GM13977 (cell line): Measurements from ENCODE around the gene CXCL9.

ENCODE experiments used
- DNase-seq: peaks from one replicate; pipeline ENCODE4 v3.0.0; 2012; ENCODE audit warnings: low spot score
- in situ Hi-C: fragments of 300-500 bp; cut with MboI; formaldehyde crosslinking; loops from one replicate; pipeline ENCODE4 v1.12.0; 2022; ENCODE audit warnings: low sequenced_read_pairs, low pct_unique_long_range_greater_than_20kb, mixed read lengths, inconsistent platforms; ENCODE audit not compliant: unreplicated experiment
- TF ChIP-seq, protein P1 (sequence below): IDR thresholded peaks from 2 replicates; pipeline ENCODE4 v1.5.1; 2012; ENCODE audit warnings: mild to moderate bottlenecking, control low read depth; ENCODE audit not compliant: insufficient read depth; ENCODE audit errors: extremely low read depth, missing control alignments

The CXCL9 gene

GRCh38 chr4:76012388-76012801 lies 5.1 kb upstream of the CXCL9 start:
- in situ Hi-C loops = no loop called here
- TF ChIP-seq, protein P1, sequence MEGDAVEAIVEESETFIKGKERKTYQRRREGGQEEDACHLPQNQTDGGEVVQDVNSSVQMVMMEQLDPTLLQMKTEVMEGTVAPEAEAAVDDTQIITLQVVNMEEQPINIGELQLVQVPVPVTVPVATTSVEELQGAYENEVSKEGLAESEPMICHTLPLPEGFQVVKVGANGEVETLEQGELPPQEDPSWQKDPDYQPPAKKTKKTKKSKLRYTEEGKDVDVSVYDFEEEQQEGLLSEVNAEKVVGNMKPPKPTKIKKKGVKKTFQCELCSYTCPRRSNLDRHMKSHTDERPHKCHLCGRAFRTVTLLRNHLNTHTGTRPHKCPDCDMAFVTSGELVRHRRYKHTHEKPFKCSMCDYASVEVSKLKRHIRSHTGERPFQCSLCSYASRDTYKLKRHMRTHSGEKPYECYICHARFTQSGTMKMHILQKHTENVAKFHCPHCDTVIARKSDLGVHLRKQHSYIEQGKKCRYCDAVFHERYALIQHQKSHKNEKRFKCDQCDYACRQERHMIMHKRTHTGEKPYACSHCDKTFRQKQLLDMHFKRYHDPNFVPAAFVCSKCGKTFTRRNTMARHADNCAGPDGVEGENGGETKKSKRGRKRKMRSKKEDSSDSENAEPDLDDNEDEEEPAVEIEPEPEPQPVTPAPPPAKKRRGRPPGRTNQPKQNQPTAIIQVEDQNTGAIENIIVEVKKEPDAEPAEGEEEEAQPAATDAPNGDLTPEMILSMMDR = no peak
- no peak for DNase-seq

DNA sequence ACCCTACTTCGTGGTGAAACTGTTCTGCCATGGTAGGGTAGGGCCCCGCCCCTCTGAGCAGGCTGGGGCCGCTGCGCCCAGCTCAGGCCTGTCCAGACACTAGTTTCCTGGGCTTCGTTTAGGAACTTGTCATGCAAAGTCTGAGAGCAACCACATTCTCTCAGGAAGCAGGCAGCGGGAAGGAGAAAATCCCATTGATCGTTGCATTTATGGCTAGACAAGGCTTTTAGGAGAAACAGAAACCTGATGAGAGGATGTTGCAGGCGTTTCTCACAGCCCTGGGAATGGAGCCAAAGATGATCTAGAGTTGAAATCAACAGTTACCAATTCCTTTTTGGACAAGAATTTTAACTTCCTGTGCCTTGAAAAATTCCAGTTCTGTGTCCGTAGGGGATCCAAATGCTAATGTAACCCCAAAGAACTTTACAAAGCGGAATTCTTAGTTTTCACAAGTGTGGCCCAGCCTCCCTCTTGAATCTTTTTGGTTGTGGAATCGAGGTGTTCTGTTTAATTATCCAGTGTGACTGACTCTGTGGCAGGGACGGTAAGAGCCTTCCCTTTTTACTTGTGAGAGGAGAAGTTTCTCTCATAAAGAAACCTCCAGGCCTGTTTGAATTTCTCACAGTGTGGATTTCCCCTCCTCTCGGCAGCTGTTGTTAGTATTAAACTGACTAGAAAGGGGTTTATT lies 4.5 kb upstream of the CXCL9 start:
- peak; percentile 77 for DNase-seq
- in situ Hi-C loops = no loop called here
- TF ChIP-seq, protein P1 = no peak

DNA sequence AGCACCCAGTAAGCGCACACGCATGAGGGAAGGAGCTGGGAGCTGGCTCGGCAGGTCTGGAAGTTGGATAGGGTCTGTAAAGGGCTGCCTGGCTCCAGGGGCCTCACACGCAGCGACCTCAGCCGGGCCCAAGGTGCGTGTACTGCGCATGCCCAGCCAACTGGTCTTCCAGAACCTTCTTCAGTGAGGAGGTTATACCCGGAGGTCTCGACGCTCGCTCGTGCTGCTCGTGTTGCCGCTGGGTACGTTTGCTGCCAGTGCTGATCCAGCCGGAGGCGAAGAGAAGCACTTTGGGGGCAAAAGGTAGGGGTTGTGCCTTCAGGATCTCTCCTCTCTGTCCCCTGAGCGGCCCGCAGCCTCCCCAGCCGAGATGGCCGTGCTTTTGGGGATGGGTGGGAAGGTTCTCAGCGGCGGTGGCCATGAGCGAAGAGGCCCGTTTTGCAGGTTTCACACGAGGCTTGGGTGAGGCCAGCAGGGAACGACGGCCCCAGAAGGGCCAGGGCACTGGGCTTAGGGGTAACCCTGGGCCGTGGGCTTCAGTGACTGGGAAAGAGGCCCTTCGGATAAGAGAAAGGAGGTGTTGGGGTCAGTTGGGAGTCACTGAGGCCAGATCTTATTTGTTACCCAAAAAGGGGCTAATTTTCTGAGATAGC lies 3.8 kb upstream of the CXCL9 start:
- TF ChIP-seq, protein P1 = no peak
- in situ Hi-C loops = no loop called here
- DNase-seq = no peak

DNA sequence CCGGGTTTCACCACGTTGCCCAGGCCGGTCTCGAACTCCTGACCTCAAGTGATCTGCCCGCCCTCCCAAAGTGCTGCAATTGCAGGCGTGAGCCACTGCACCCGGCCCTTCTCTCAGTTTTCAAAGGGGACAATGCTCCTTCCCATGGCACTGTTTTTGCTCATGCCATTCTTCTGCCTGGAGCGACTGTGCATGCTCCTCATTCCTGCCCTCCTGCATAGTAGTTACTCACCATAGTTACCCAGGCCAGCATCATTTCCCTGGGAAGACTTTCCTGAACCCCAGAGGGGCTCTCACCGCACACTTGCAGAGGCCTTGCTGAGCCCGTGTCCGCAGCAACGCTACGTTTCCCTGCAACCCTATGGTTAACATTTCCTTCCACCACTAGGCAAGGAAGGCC lies 3.3 kb upstream of the CXCL9 start:
- DNase-seq = no peak
- TF ChIP-seq, protein P1 = no peak
- in situ Hi-C loops = no loop called here

GRCh38 chr4:76009311-76009710 lies 2.0 kb upstream of the CXCL9 start:
- TF ChIP-seq, protein P1 = no peak
- no peak for DNase-seq
- in situ Hi-C loops = no loop called here

DNA sequence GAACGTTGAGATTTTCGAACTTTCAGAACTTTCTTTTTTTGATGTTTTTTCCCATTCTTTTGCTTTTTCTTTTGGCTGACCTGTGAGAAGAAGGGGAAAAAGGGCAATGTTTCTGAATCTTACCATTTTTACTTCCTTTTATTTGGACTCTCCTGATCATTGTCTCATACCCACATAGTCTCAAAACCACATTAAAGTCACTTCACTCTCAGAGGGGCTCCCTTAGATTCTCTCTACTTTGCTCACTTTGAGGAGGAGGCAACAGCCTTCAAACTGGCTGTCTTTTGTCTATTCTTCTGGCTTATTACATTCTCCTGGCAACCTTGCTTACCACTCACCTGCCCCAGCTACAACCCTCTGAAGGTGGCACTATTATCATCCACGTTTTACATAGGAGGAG lies 3.7 kb downstream of the CXCL9 start:
- no peak for DNase-seq
- TF ChIP-seq, protein P1 = no peak
- in situ Hi-C loops = no loop called here

DNA sequence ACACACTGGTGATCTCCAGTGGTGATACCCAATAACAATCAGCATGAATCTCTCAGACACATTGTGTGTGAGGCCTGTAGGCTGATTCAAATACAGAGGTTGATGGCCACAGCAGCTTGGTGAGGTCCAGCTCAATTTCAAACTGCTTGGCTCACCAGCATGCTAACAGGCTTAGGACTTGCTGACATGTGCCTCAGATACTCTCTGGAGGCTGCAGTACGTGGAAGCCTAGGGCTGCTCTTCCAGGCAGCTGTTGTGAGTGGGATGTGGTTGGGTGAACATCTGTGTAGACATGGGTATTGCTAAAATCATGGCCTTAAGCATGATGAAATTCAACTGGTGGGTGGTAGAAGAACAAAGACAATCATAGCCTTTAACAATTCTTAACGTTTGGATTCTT lies 4.3 kb downstream of the CXCL9 start:
- no peak for DNase-seq
- TF ChIP-seq, protein P1 = no peak
- in situ Hi-C loops = no loop called here
